Esophagus squamous epithelium (tissue), 4 donors: ENCODE data around the gene SGTB.

Source experiments
- CTCF ChIP-seq, 6 experiments: fragments of 450-650 bp in 4 of 6; fragments of 200-600 bp in 2 of 6; sonication (generic) in 2 of 6; IDR thresholded peaks; one replicate each; pipeline ENCODE4 v1.5.1; 2016 to 2019; ENCODE audit warnings: antibody characterized with exemption in 6 of 6, mild to moderate bottlenecking in 4 of 6, moderate library complexity in 4 of 6
- POLR2A ChIP-seq, 4 donors: fragments of 450-650 bp; IDR thresholded peaks; one replicate each; pipeline ENCODE4 v1.6.1; 2017; ENCODE audit warnings: antibody characterized with exemption in 4 of 4, mild to moderate bottlenecking in 4 of 4, moderate library complexity in 3 of 4

- no peak for TF ChIP-seq CTCF (IDR thresholded peaks at IDR 0.05)
- no peak for TF ChIP-seq POLR2A (IDR thresholded peaks at IDR 0.05)
These were observed 9.0 kb upstream of the SGTB start for GRCh38 chr5:65730910-65731309.
